Lower leg skin (tissue), 3 donors: ENCODE results near the gene PCBP2.

ENCODE experiments used
- POLR2A ChIP-seq, 2 donors: fragments of 450-650 bp; IDR thresholded peaks; one replicate each; pipeline ENCODE4 v1.6.1; 2016 to 2017; ENCODE audit warnings: antibody characterized with exemption in 2 of 2, mild to moderate bottlenecking in 1 of 2, moderate library complexity in 1 of 2
- TF ChIP-seq, protein P1 (sequence below), 3 donors: fragments of 450-650 bp; IDR thresholded peaks; one replicate each; pipeline ENCODE4 v1.5.1; 2016; ENCODE audit warnings: antibody characterized with exemption in 3 of 3, mild to moderate bottlenecking in 3 of 3, moderate library complexity in 2 of 3

DNA sequence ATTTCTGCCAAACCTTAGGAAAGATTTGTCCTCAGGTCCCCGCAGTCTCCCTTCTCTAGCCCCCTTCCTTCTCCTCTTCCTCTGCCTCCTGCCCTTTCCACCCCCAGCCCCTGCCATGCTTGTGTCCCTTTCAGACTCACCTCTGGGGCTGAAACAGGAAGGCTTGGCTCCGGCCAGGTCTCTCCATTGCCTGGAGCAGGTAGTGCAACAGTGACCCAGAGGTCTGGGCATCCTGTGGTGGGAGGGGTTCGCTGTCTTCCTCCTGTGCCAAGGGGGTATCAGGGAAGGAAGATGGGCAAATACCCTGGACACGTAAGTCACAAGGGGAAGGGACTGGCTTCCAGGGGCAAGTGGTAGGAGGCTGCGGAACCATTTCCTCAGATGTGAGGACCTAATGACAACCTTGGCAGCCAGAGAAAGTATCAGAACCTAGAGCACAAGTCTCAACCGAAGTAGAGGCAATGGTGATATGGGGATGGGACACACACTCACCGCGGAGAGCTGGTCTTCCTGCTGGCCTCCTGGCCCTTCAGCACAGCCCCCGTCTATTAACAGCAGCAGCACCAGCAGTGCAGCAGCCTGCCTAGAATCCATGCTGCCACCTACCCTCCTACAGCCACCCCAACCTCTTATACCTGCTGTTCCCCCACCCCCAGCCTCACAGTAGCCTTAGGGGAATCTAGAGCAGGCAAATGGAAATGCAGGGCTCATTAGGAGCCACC lies 55.1 kb downstream of the PCBP2 start, which contains the start of gene NPFF:
- TF ChIP-seq, protein P1, sequence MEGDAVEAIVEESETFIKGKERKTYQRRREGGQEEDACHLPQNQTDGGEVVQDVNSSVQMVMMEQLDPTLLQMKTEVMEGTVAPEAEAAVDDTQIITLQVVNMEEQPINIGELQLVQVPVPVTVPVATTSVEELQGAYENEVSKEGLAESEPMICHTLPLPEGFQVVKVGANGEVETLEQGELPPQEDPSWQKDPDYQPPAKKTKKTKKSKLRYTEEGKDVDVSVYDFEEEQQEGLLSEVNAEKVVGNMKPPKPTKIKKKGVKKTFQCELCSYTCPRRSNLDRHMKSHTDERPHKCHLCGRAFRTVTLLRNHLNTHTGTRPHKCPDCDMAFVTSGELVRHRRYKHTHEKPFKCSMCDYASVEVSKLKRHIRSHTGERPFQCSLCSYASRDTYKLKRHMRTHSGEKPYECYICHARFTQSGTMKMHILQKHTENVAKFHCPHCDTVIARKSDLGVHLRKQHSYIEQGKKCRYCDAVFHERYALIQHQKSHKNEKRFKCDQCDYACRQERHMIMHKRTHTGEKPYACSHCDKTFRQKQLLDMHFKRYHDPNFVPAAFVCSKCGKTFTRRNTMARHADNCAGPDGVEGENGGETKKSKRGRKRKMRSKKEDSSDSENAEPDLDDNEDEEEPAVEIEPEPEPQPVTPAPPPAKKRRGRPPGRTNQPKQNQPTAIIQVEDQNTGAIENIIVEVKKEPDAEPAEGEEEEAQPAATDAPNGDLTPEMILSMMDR (IDR thresholded peaks at IDR 0.05), result no peak
- no peak for TF ChIP-seq POLR2A (IDR thresholded peaks at IDR 0.05)
